MM.1S (cell line): Measurements from ENCODE around the gene KRTAP21-3.

Experiments
- DNase-seq: peaks from one replicate; pipeline ENCODE4 v3.0.0-alpha.2; 2015
- H2AFZ ChIP-seq: fragments of 300-600 bp; sonication (generic); 2 replicates; pipeline ENCODE4 v1.6.0; 2016; ENCODE audit warnings: antibody characterized with exemption, low read length
- H3F3A ChIP-seq: fragments of 300-600 bp; sonication (generic); 2 replicates; pipeline ENCODE4 v1.6.1; 2016; ENCODE audit warnings: mild to moderate bottlenecking, antibody characterized with exemption, low read length, moderate library complexity, mixed read lengths; ENCODE audit not compliant: insufficient read depth
- H3K27ac ChIP-seq: fragments of 300-600 bp; sonication (generic); 2 replicates; pipeline ENCODE4 v1.5.1; 2016; ENCODE audit warnings: mild to moderate bottlenecking, low read length
- H3K27me3 ChIP-seq: fragments of 300-600 bp; sonication (generic); replicated peaks from 2 replicates; pipeline ENCODE4 v1.6.0; 2016; ENCODE audit warnings: low read length; ENCODE audit not compliant: insufficient read depth
- H3K36me3 ChIP-seq: fragments of 300-600 bp; sonication (generic); replicated peaks from 2 replicates; pipeline ENCODE4 v1.6.1; 2016; ENCODE audit warnings: mild to moderate bottlenecking, low read length, mixed read lengths; ENCODE audit not compliant: insufficient read depth
- H3K4me1 ChIP-seq: fragments of 300-600 bp; sonication (generic); 2 replicates; pipeline ENCODE4 v1.6.1; 2016; ENCODE audit warnings: low read length, mixed read lengths
- H3K4me2 ChIP-seq: fragments of 300-600 bp; sonication (generic); 2 replicates; pipeline ENCODE4 v1.6.0; 2016; ENCODE audit warnings: low read depth, low read length
- H3K4me3 ChIP-seq: fragments of 300-600 bp; sonication (generic); 2 replicates; pipeline ENCODE4 v1.5.1; 2016; ENCODE audit warnings: low read length, mixed read lengths
- H3K79me2 ChIP-seq: fragments of 300-600 bp; sonication (generic); 2 replicates; pipeline ENCODE4 v1.6.1; 2016; ENCODE audit warnings: mixed run types, low read length, mixed read lengths
- H3K9ac ChIP-seq: fragments of 300-600 bp; sonication (generic); 2 replicates; pipeline ENCODE4 v1.6.1; 2016; ENCODE audit warnings: low read length, mixed read lengths
- H3K9me2 ChIP-seq: fragments of 300-600 bp; sonication (generic); replicated peaks from 2 replicates; pipeline ENCODE4 v1.6.1; 2016; ENCODE audit warnings: mild to moderate bottlenecking, low read length, mixed read lengths; ENCODE audit not compliant: insufficient read depth
- H3K9me3 ChIP-seq: fragments of 300-600 bp; sonication (generic); replicated peaks from 2 replicates; pipeline ENCODE4 v1.6.1; 2016; ENCODE audit warnings: mild to moderate bottlenecking, low read length, mixed read lengths; ENCODE audit not compliant: insufficient read depth
- H4K20me1 ChIP-seq: fragments of 300-600 bp; sonication (generic); 2 replicates; pipeline ENCODE4 v1.6.1; 2016; ENCODE audit warnings: mild to moderate bottlenecking, low read length, moderate library complexity, mixed read lengths; ENCODE audit not compliant: insufficient read depth
- EZH2 ChIP-seq: fragments of 300-600 bp; sonication (generic); optimal IDR thresholded peaks from 2 replicates; pipeline ENCODE3; 2017; ENCODE audit warnings: low read depth, mild to moderate bottlenecking, antibody characterized with exemption, low read length, mixed read lengths
- EZH2phosphoT487 ChIP-seq: fragments of 300-600 bp; sonication (generic); IDR thresholded peaks from 2 replicates; pipeline ENCODE4 v1.6.1; 2018; ENCODE audit warnings: antibody characterized with exemption, low read length
- TF ChIP-seq, protein P1 (sequence below): fragments of 300-600 bp; sonication (generic); IDR thresholded peaks from 2 replicates; pipeline ENCODE4 v1.5.1; 2016; ENCODE audit warnings: antibody characterized with exemption, low read length, mixed read lengths

Gene KRTAP21-3

DNA sequence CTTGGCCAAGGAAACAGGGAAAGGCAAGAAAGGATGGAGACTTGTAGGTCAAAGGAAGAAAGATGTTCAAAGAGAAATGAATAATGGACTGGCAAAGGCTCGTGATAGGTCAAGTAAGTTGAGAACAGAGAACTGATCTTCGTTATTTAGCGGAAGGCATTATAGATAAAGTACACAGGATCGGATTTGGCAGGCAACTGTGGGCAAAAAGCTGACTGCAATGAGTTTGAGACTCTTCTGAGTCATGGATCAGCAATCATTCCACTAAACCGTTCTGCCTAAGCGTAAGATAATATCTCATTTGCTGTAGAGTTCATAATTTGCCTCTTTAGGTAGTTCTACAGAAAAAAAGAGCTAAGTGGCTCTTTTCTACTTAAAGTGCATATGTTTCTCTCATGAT, 34.1 kb downstream of the KRTAP21-3 start:
- H3K4me2 ChIP-seq = no peak overlapping the region

DNA sequence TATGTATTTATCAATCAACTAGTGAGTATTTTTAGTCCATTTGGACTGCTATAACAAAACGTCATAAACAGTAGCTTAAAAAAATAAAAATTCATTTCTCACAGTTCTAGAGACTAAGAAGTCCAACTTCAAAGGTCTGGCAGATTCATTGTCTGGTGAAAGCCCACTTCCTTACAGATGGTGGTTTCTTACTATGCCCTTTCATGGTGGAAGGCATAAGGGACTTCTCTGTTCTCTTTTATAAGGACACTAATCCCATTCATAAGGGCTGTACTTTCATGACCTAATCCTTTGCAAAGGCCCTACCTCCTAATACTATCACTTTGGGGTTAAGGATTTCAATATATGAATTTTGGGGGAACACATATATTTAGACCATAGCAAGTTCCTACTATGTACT, 38.0 kb downstream of the KRTAP21-3 start:
- no peak overlapping the region for H3K4me2 ChIP-seq
- no peak overlapping the region for H2AFZ ChIP-seq
- no peak overlapping the region for H3K4me3 ChIP-seq
- no peak for DNase-seq
- no peaks in the 10 kb centered on the region for H3K27me3 ChIP-seq
- no peaks in the 10 kb centered on the region for H3F3A ChIP-seq
- H3K79me2 ChIP-seq = no peaks in the 10 kb centered on the region
- no peaks in the 10 kb centered on the region for H3K36me3 ChIP-seq
- no peak overlapping the region for H3K27ac ChIP-seq
- H3K9me2 ChIP-seq = no peaks in the 10 kb centered on the region
- H3K9ac ChIP-seq = no peak overlapping the region
- H3K4me1 ChIP-seq = no peaks in the 10 kb centered on the region
- no peaks in the 10 kb centered on the region for H3K9me3 ChIP-seq
- TF ChIP-seq EZH2 (no peak), EZH2phosphoT487 (no peak)
- TF ChIP-seq, protein P1, sequence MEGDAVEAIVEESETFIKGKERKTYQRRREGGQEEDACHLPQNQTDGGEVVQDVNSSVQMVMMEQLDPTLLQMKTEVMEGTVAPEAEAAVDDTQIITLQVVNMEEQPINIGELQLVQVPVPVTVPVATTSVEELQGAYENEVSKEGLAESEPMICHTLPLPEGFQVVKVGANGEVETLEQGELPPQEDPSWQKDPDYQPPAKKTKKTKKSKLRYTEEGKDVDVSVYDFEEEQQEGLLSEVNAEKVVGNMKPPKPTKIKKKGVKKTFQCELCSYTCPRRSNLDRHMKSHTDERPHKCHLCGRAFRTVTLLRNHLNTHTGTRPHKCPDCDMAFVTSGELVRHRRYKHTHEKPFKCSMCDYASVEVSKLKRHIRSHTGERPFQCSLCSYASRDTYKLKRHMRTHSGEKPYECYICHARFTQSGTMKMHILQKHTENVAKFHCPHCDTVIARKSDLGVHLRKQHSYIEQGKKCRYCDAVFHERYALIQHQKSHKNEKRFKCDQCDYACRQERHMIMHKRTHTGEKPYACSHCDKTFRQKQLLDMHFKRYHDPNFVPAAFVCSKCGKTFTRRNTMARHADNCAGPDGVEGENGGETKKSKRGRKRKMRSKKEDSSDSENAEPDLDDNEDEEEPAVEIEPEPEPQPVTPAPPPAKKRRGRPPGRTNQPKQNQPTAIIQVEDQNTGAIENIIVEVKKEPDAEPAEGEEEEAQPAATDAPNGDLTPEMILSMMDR = no peak
- no peaks in the 10 kb centered on the region for H4K20me1 ChIP-seq

More for the DNA sequence above, 34.1 kb downstream of the KRTAP21-3 start:
- no peaks in the 10 kb centered on the region for H3K36me3 ChIP-seq
- H3K4me1 ChIP-seq = no peaks in the 10 kb centered on the region
- no peak for TF ChIP-seq EZH2
- TF ChIP-seq EZH2phosphoT487 = no peak
- TF ChIP-seq, protein P1 = no peak
- H4K20me1 ChIP-seq = no peaks in the 10 kb centered on the region
- H3K9me2 ChIP-seq = no peaks in the 10 kb centered on the region
- H2AFZ ChIP-seq = no peak overlapping the region
- no peak for DNase-seq
- no peak overlapping the region for H3K4me3 ChIP-seq
- H3K9ac ChIP-seq = no peak overlapping the region
- H3K27ac ChIP-seq = no peak overlapping the region
- H3K27me3 ChIP-seq = no peaks in the 10 kb centered on the region
- H3K9me3 ChIP-seq = no peaks in the 10 kb centered on the region
- no peaks in the 10 kb centered on the region for H3F3A ChIP-seq
- H3K79me2 ChIP-seq = no peaks in the 10 kb centered on the region

DNA sequence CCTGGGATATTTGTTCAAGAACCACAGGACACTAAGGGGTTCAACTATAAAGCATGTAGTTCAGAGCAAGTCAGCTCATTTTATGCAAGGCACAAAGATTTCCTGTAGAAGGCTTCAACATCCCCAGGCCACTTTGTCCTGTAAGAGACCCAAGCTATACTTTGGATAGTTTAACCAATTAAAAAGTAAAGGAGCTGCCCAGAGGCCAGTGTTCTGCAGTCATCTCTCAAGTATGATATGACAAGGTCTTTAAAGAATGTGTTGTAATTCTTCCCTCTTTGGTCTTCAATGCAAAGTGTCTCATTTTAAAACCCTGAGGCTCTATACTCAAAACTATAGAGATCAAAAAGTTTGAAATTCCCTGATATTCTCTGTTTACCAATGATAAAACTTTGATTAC, 41.8 kb downstream of the KRTAP21-3 start:
- no peak overlapping the region for H3K4me3 ChIP-seq
- no peaks in the 10 kb centered on the region for H3K79me2 ChIP-seq
- no peaks in the 10 kb centered on the region for H4K20me1 ChIP-seq
- no peaks in the 10 kb centered on the region for H3F3A ChIP-seq
- no peaks in the 10 kb centered on the region for H3K27me3 ChIP-seq
- no peaks in the 10 kb centered on the region for H3K36me3 ChIP-seq
- TF ChIP-seq, protein P1 = no peak
- TF ChIP-seq EZH2phosphoT487 (no peak), EZH2 (no peak)
- no peak for DNase-seq
- H3K9me2 ChIP-seq = no peaks in the 10 kb centered on the region
- H3K4me2 ChIP-seq = no peak overlapping the region
- no peaks in the 10 kb centered on the region for H3K4me1 ChIP-seq
- no peak overlapping the region for H3K27ac ChIP-seq
- H2AFZ ChIP-seq = no peak overlapping the region
- no peaks in the 10 kb centered on the region for H3K9me3 ChIP-seq
- H3K9ac ChIP-seq = no peak overlapping the region
